ENCODE data around the gene WFIKKN2.

GRCh38 chr17:50848711-50849110 lies 13.3 kb downstream of the WFIKKN2 start:
- TF ChIP-seq CTCF (IDR thresholded peaks at IDR 0.05) (no peak), RARB (CRISPR knock-in tag; IDR thresholded peaks at IDR 0.05) (no peak), MAFK (IDR thresholded peaks at IDR 0.05; ENCODE audit: partially characterized antibody) (no peak), POLR2A (IDR thresholded peaks at IDR 0.05; ENCODE audit: low read length) (no peak), RFX5 (IDR thresholded peaks at IDR 0.05) (no peak), CHD2 (IDR thresholded peaks at IDR 0.05; ENCODE audit: low read length, partially characterized antibody) (no peak), KDM1A (IDR thresholded peaks at IDR 0.05; ENCODE audit: low read depth) (no peak), CEBPB (IDR thresholded peaks at IDR 0.05) (no peak), BHLHE40 (IDR thresholded peaks at IDR 0.05; ENCODE audit: low read depth, low read length) (no peak), MAX (IDR thresholded peaks at IDR 0.05) (no peak), ZSCAN20 (CRISPR knock-in tag; IDR thresholded peaks at IDR 0.05) (no peak)

Data from A549 (cell line).